Stimulated activated CD8-positive, alpha-beta memory T cell treated with anti-CD3 and anti-CD28 coated beads, Interleukin-15, amount 100 ng/mL, for 24 hours (primary cell): Measurements from ENCODE around the gene DHRS9.

Experiments used
- DNase-seq: peaks from one replicate; pipeline ENCODE4 v3.0.0-alpha.2; 2020; ENCODE audit warnings: low read depth

The DHRS9 gene

DNA sequence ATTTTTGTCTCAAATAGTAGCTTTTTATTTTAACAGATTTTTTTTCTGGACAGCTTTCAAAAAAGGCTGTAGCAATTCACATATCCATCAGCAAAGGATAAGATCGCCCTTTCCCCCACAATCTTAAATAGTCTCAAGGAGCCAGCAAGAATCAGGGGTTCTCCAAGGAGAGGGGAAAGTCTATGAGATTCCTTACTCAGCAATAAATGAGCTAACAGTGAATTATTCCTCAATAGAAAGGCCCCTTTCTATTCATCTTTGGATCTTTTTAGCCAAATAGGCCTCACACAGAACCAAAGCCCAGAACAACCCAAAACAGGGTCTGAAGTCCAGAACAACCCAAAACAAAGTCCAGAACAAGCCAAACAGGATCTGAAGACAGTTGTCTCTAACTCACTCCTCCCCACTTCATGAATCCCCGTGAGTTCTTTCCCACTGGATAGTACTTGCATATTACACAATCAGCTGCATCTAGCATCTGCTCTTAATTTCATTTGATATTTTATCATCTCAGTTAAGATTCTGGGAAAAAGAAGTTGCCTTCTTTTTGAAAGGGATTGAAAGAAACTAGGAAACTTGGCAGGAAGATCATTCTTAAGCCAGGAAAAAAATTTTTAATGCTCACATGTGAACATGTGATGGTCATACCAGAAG lies 3.4 kb upstream of the DHRS9 start:
- DNase-seq = no peak

GRCh38 chr2:169066897-169067296 lies 2.5 kb upstream of the DHRS9 start:
- DNase-seq = no peak

GRCh38 chr2:169069833-169070232 lies 470 bp downstream of the DHRS9 start:
- no peak for DNase-seq

DNA sequence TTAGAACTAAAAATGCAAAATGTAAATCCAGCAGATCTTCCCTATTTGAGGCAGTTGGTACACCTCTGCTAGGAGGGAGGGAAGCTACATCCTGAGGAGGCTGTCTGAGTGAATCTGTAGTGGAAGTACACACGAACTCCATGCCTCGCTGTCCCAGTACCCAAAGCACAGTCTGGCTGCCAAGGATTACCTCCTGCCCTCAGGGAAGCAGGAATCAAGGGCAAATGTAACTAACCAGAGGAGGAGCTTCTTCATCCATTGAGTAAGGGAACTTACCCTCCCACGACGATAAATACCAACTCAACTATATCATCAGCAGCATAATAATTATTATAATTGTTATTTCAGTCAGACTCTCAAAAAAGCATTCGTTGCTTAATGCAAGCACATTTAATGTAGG lies 2.1 kb downstream of the DHRS9 start:
- DNase-seq = no peak

GRCh38 chr2:169072163-169072925 lies 3.0 kb downstream of the DHRS9 start:
- no peak for DNase-seq

DNA sequence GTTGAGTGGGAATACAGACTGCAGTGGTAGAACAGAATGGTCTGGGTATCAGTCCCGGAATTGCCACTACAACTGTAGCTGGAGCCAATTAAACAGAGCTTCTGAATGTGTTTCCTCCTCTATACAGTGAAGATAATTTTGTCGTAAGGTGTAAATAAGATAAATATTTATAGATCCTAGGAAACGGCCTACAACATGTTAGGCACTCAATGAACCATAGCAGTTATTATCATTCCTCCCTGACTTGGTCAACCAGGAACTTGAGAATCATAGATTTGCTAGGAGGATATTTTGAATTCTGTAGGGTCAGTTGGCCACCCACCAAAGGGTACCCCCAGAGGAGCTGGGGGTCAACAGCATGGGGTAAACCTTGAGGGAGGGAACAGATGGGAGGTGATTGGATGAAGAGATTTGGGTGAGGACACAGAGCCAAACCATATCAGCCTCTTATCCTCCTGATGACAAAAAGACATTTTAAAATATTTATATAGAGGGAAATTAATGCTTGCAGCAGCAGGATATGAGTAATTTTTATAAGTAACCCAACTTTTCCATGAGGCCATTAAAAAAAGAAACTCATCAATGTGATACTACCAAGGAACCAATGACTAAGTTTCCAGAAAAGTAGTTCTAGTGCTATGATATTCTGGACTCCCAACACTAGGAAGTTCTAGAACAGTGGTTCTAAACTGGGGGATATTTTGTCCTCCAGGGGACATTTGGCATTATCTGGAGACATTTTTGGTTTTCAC lies 4.0 kb downstream of the DHRS9 start:
- no peak for DNase-seq

DNA sequence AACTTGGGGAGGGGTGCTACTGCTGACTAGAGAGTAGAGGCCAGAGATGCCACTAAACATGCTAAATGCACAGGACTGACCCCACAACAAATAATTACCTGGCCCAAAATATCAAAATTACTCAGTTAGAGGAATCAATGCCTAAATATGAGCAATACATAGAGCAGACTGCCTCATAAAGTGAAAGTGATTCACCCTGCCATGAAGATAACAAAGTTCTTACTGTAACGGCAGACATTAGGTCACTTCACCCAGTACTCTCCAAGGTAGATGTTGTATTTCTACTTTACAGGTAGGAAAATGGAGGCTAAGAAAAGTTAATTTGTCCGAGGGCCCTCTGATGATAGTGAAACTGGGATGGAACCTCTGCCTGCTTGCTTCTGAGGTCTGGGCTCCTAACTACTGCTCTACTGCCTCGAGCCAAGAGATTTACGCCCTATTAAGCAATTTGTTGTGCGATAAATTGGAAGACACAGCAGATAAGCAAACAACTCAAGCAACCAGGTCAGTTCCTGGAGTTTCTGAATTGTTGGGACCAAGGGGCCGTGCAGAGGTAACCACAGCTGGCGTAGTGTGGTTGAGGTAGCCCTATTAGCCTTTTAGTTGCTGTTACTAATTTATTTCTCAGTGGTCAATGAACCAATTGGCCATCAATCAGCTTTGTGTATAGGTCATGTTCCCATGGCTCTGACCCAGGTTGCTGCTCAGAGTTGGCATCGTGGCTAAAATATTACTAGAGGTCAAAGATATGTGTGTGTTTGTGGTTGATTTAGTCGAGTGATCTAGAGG lies 4.8 kb downstream of the DHRS9 start:
- DNase-seq = no peak

GRCh38 chr2:169077674-169078240 lies 8.4 kb downstream of the DHRS9 start:
- DNase-seq = no peak

- no peak for DNase-seq
These were observed 11.1 kb downstream of the DHRS9 start for GRCh38 chr2:169080250-169081069.

DNA sequence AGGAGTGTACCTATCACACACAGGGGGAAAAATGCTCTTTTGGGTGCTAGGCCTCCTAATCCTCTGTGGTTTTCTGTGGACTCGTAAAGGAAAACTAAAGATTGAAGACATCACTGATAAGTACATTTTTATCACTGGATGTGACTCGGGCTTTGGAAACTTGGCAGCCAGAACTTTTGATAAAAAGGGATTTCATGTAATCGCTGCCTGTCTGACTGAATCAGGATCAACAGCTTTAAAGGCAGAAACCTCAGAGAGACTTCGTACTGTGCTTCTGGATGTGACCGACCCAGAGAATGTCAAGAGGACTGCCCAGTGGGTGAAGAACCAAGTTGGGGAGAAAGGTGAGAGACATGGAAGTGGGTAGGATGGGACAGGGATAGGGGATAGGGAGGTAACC lies 12.2 kb downstream of the DHRS9 start:
- no peak for DNase-seq

DNA sequence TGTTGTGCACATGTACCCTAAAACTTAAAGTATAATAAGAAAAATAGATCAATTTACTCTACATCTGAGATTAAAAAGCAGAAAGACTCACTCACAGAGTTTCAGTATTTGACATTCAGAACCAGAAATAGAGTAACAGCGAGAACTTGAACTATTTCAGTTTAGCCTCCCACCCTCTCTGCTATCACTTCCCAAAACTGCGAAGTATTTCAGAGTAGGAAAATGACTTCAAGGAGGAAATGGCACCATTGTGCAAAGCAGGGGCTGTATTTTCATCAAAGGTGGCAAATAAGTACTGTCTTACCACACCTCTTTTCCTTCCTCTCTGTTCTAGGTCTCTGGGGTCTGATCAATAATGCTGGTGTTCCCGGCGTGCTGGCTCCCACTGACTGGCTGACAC lies 13.6 kb downstream of the DHRS9 start:
- DNase-seq = no peak

DNA sequence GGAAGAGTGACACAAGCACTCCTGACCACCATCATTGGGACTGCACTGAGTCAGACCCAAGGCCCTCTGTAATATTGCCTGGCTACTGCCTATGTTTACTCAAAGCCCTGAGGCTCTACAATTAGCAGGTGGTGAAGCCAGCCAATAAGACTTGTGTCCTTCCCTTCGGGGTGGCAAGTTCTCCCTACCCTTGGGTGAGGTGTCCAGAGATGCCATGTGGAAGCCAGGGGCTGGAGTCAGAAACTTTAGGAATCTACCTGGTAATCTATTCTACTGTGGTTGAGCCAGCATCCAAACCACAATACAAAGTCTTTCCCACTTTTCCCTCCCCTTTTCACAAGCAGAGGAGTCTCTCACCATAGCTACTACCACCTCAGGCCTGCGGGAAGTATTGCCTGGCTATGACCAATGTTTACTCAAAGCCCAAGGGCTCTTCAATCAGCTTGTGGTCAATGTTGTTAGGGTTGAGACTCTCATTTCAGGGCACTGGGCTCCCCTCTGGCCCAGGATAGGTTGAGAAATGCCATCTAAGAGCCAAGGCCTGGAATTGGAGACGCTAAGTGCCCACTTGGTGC lies 17.6 kb downstream of the DHRS9 start:
- DNase-seq = no peak

DNA sequence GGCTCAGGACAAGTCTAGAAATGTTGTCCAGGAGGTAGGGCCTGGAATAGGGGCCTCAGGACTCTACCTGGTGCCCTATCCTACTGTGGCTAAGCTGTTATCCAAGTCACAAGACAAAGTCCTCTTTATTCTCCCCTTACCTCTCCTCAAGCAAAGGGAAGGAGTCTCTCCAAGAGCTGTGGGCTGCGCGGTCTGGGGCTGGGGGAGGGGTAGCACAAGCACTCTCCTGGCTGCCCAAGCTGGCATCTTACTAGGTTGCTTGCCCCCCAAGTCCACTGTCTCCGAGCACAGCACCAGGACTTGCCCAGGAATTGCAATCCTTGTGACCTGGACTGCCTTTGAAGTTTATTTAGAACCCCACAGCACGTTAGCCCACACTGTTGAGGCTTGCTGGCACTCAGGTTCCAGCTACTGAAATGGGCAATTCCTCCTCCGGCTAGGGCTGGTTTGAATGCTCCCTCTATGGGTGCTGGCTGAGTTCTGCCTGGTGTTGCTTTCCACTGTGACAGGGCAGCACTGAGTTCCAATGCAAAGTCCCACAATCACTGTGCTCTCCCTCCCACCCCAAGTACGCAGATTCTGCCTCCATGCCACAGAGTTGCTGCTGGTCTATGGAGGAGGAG lies 18.5 kb downstream of the DHRS9 start:
- no peak for DNase-seq

DNA sequence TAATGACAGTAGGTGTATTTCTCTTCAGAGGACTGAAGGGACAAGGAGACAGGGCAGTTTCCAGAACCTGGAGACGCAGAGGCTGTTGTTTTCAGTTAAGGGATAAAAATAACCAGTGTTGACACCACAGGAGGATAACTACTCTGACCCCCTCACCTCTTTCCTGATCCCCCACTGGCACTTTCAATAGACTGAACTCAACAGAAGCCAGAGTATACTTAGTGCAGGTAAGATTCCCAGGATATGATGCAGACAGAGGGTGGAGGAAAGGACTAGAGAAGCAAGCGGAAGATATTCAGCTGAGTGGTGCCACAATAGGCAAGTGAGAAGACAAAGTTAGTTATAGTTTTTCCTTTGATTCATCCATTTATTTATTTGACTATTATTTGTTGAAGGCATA lies 19.8 kb downstream of the DHRS9 start:
- no peak for DNase-seq

GRCh38 chr2:169090133-169090820 lies 20.9 kb downstream of the DHRS9 start:
- DNase-seq = no peak

GRCh38 chr2:169091256-169091655 lies 21.9 kb downstream of the DHRS9 start:
- no peak for DNase-seq

GRCh38 chr2:169091761-169092519 lies 22.6 kb downstream of the DHRS9 start:
- DNase-seq = no peak

DNA sequence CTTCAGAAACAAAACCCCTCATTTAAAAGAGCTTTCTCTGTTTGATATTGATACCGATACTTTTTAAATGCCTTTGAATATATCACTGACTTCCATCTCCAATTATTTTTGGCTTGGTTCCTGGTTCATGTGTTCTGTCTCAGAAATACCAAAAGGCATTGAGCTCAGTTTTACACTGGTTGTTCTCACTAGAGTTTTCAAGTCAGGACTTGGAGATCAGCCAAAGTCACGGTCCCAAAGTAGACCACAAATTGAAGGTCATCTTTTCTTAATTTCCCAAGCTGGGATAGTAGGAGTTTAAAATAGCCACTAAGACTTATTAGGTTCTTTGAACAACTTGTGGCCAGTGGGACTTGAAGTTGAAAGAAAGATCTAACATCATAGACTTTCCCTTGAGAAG lies 24.2 kb downstream of the DHRS9 start:
- DNase-seq = no peak

DNA sequence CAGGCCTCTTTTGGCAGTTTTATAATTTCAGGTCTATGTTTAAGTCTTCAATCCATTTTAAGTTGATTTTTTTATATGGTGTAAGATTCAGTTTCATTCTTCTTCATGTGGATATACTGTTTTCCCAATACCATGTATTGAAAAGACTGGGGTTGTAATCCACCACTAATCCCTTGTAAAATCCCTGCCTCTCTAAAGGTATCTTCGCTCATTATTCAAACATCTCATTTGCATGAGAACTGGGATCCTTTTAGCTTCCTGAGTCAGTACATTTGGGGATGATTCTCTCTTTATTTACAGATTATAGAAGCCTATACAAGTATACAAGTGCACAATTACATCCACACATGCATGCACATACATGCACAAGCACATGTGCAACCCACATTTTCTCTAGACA lies 25.3 kb downstream of the DHRS9 start:
- DNase-seq = no peak
